Activated naive CD8-positive, alpha-beta T cell treated with anti-CD3 and anti-CD28 coated beads, Interleukin-2, amount 50 U/mL, for 16 hours (primary cell): Measurements from ENCODE around the gene FITM2.
"Not testable (repeated sequence)": the region's sequence is repeated elsewhere in the genome, so short reads cannot be mapped to it uniquely, and the experiment has no call there.

ENCODE experiments used
- DNase-seq: peaks from one replicate; pipeline ENCODE4 v3.0.0-alpha.2; 2020; ENCODE audit warnings: low read depth, low spot score

Gene FITM2, protein sequence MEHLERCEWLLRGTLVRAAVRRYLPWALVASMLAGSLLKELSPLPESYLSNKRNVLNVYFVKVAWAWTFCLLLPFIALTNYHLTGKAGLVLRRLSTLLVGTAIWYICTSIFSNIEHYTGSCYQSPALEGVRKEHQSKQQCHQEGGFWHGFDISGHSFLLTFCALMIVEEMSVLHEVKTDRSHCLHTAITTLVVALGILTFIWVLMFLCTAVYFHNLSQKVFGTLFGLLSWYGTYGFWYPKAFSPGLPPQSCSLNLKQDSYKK

GRCh38 chr20:44310664-44311639 lies at the start of gene FITM2:
Gene FITM2 (minus strand): TSS chr20:44311202. CDS start chr20:44311148, 54 bp downstream.
- peak; percentile 97 for DNase-seq

- no peak for DNase-seq
Observed at GRCh38 chr20:44360221-44360620, 49.2 kb upstream of the FITM2 start.

DNA sequence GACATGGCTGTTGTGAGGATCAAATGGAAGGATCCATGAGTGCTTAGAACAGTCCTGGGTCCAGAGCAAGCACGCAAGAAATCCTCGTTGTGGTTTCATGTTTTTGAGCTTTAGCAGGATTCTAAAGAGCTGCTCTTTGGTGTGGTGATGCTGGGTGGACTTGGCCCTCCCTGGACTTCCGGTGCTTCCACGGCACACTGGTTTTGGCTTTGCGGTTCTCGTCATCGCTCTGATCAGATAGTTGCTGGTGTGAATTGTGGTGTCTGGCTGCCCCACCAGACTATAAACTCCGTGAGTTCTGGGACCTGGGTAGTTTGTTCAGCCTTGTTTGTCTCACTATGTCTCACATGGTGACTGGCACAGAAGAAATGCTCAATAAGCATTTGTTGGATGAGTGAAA lies 47.8 kb upstream of the FITM2 start:
- DNase-seq = no peak

DNA sequence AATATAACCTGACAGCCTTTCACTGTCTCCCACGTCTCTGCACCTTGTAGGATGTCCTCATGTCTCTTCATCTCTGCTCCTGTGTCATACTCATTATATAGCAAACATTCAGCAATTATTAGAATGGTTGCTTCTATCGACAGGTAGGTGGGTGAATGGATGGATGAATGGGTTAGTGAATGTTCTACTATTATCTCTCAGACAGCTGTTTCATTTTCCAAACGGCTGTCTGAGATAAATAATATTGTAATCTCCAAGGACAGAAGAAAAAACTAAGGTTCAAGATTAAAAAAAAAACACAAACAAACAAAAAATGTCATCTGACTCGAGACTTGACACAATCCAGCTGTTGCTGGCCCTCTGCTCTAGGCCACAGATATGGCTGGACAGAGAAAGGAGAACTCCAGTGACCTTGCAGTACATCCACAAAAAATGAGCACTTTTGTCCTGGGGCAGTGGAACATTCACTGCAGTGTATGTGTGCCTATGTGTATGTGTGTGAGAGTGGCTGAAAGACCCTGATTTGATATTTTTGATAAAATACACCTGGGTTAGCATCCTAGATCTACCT lies 46.6 kb upstream of the FITM2 start:
- no peak for DNase-seq

DNA sequence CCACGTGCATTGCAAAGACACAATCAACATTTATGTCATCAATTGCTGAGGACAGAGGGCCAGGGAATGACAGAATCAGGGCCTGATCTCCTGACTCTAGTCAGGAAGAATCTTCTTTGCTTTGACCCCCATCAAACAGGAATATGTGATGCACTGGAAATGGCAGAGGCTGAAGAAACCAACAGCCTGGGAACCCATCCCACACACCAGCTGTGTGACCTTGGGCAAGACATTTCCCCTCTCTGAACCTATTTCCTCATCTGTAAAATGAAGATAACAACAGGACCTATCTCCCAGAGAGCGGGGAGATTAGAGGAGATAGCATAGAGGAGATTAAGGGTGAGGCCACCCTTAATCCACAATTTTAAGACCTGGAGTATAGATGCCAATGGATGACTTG lies 46.0 kb upstream of the FITM2 start:
- DNase-seq = no peak

- no peak for DNase-seq
Observed at GRCh38 chr20:44356353-44356723, 45.3 kb upstream of the FITM2 start.

- DNase-seq = no peak
Observed at GRCh38 chr20:44355498-44356352, 44.7 kb upstream of the FITM2 start, which contains the start of gene HNF4A. Gene HNF4A (plus strand): TSS chr20:44355699. CDS start chr20:44355805, 106 bp downstream.

GRCh38 chr20:44354979-44355497 lies 44.0 kb upstream of the FITM2 start:
- DNase-seq = no peak

DNA sequence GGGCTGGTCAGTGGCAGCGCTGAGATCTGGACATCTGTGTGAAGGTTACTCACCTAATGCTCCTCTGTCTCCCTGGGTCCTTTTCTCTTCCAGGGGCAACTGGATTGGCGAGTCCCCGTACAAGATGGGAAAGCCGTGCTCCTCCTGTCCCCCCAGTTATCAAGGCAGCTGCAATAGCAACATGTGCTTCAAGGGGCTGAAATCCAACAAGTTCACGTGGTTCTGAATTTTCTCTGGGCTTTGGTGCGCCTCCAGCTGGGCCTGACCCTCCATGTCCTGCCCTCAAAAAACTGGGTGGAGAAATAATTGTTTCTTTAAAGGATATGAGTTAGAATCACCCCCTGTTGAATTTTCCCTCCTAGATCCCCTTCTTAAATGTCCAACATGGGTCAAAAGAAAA lies 39.6 kb upstream of the FITM2 start:
- no peak for DNase-seq

- no peak for DNase-seq
Observed at GRCh38 chr20:44349349-44349748, 38.3 kb upstream of the FITM2 start.

- no peak for DNase-seq
Observed at GRCh38 chr20:44348168-44348659, 37.2 kb upstream of the FITM2 start.

DNA sequence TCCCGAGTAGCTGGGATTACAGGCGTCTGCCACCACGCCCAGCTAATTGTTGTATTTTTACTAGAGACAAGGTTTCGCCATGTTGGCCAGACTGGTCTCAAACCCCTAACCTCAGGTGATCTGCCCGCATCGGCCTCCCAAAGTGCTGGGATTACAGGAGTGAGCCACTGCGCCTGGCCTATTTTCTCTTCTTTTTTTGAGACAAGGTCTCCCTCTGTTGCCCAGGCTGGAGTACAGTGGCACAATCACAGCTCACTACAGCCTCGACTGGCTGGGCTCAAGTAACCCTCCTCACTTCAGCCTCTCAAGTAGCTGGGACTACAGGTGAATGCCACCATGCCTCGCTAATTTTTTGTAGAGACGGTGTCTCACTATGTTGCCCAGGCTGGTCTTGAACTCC lies 34.9 kb upstream of the FITM2 start:
- not testable (repeated sequence) for DNase-seq

- DNase-seq = no peak
Observed at GRCh38 chr20:44345147-44345546, 34.1 kb upstream of the FITM2 start.

GRCh38 chr20:44344723-44345122 lies 33.7 kb upstream of the FITM2 start:
- DNase-seq = no peak

DNA sequence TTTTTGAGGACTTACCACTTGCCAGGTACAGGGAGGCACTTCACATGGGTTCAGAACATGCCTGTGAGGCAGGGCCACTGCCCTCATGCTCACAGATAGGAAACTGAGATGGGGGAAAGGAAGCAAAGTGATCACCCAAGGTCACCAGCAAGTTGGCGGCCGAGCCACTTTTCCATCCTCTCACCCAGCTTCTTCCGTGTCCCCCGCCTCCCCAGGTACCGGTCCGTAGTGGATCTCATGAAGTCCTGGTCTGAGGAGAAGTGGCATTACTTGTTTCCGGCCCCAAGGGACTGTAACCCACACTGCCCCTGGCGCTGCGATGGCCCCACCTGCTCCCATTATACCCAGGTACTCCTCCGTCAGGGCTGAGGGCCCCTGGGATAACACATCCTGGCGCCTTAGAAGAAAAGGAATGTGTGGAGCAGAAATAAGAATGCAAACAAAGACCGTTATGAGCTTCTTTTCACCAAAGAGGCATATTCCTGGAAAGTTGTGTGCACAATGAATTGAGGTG lies 32.2 kb upstream of the FITM2 start:
- no peak for DNase-seq

DNA sequence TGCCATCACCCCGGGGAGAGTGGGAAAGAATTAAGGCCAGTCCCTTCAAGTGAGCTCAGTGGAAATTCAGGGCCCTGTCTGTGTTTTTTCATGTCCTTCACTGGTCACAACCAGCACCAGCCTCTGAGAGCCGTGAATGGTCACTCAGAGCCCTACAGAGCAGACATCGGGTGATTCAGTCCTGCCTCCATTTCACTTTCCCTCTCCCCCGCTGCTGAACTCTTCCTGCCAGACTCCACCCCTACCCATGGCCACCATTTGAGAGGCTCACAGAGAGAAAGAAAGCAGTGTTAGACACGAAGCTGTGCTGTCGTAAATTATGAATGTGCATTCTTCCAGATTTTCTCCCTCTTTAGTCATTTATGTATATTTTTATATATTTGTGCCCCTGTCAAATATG lies 31.2 kb upstream of the FITM2 start:
- DNase-seq = no peak

- no peak for DNase-seq
Observed at GRCh38 chr20:44336725-44337380, 25.9 kb upstream of the FITM2 start, which contains the start of gene R3HDML. Gene R3HDML (plus strand): TSS chr20:44337043. CDS start chr20:44337158, 115 bp downstream.

DNA sequence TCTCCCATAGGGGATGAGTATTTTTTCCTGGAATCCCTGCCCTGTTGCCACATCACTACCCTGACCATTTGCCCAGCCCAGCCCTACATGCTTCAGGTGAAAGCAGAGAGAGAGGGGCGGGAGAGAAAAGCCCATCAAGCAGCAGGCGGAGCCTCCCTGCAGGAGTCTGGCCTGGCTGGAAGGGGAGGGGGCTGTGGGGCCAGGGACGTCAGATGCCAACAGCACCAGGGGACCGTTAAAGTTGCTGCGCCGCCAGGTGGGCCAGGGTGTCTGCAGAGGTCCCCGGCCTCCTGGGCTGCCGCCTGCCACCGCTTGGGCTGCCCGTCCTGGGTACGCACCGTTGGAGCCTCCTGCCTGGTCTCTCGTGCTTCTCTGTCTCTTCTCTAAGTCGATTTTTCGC lies 25.1 kb upstream of the FITM2 start:
- DNase-seq = no peak

- DNase-seq = no peak
Observed at GRCh38 chr20:44335675-44336074, 24.7 kb upstream of the FITM2 start.

GRCh38 chr20:44334709-44335108 lies 23.7 kb upstream of the FITM2 start:
- DNase-seq = no peak
